Small intestine (tissue), 7 donors: Measurements from ENCODE around the gene GARNL3. TPM values are rescaled to one million over a fixed set of nuclear protein-coding genes. Genes with fewer than 3 reads are reported as not detected.

Experiments
- DNase-seq, 2 donors: peaks; one replicate each; pipeline versions ENCODE4 v3.0.0 to v3.0.0-alpha.2; 2013
- FAIRE-seq: peaks from 2 replicates; lab custom pipeline; 2012; peaks lifted over from hg19 to GRCh38; lab: Jason Lieb, UNC
- H3K27ac ChIP-seq, 3 donors: one replicate each; pipeline ENCODE4 v1.5.1; 2013; ENCODE audit warnings: low read length in 2 of 3, mild to moderate bottlenecking in 2 of 3, control low read depth in 1 of 3, inconsistent platforms in 1 of 3, low read depth in 1 of 3, moderate library complexity in 1 of 3
- H3K27me3 ChIP-seq, 3 donors: one replicate each; pipeline ENCODE4 v1.6.1; 2013; ENCODE audit warnings: low read length in 3 of 3, inconsistent platforms in 1 of 3; ENCODE audit not compliant: control insufficient read depth in 3 of 3, insufficient read depth in 3 of 3
- H3K36me3 ChIP-seq, 3 donors: one replicate each; pipeline ENCODE4 v1.6.1; 2013; ENCODE audit warnings: low read length in 3 of 3, inconsistent platforms in 1 of 3, low read depth in 1 of 3, mild to moderate bottlenecking in 1 of 3, moderate library complexity in 1 of 3; ENCODE audit not compliant: control insufficient read depth in 3 of 3, insufficient read depth in 2 of 3
- H3K4me1 ChIP-seq, 3 donors: one replicate each; pipeline ENCODE4 v1.6.1; 2013; ENCODE audit warnings: low read length in 2 of 3, inconsistent platforms in 1 of 3, low read depth in 1 of 3, mild to moderate bottlenecking in 1 of 3, moderate library complexity in 1 of 3; ENCODE audit not compliant: control insufficient read depth in 3 of 3, insufficient read depth in 2 of 3
- H3K4me3 ChIP-seq, 3 donors: one replicate each; pipeline ENCODE4 v1.5.1; 2013; ENCODE audit warnings: low read length in 3 of 3, control low read depth in 1 of 3, inconsistent platforms in 1 of 3, low read depth in 1 of 3, mild to moderate bottlenecking in 1 of 3, moderate library complexity in 1 of 3
- H3K9me3 ChIP-seq, 2 donors: one replicate each; pipeline ENCODE4 v1.6.1; 2013; ENCODE audit warnings: low read depth in 1 of 2, low read length in 1 of 2; ENCODE audit not compliant: control insufficient read depth in 2 of 2, insufficient read depth in 1 of 2
- WGBS, 3 donors: extraction: QIAGEN DNeasy Blood & Tissue Kit; methylation state at CpG; one replicate each; pipeline ENCODE4 v1.1.7; 2013; 5-methylcytosine and 5-hydroxymethylcytosine counted together
- polyA plus RNA-seq, 4 donors: library from polyadenylated mRNA; stranded (reverse) in 3 of 4; unstranded in 1 of 4; fragments of 200-250 nt in 3 of 4; fragments of 120-200 nt in 1 of 4; gene quantifications; one replicate each; pipeline versions ENCODE4 v1.2.1 to v1.2.3, GENCODE V29; 2013
- donor health status: healthy with polysubstance abuse.
- donor health status: control.
- donor health status: control.
- donor health status: Bipolar disorder and iron deficiency.
- donor health status: healthy.

The GARNL3 gene
- polyA plus RNA-seq, 4 donors = 1.6 to 11.3 (median 3.5) TPM

DNA sequence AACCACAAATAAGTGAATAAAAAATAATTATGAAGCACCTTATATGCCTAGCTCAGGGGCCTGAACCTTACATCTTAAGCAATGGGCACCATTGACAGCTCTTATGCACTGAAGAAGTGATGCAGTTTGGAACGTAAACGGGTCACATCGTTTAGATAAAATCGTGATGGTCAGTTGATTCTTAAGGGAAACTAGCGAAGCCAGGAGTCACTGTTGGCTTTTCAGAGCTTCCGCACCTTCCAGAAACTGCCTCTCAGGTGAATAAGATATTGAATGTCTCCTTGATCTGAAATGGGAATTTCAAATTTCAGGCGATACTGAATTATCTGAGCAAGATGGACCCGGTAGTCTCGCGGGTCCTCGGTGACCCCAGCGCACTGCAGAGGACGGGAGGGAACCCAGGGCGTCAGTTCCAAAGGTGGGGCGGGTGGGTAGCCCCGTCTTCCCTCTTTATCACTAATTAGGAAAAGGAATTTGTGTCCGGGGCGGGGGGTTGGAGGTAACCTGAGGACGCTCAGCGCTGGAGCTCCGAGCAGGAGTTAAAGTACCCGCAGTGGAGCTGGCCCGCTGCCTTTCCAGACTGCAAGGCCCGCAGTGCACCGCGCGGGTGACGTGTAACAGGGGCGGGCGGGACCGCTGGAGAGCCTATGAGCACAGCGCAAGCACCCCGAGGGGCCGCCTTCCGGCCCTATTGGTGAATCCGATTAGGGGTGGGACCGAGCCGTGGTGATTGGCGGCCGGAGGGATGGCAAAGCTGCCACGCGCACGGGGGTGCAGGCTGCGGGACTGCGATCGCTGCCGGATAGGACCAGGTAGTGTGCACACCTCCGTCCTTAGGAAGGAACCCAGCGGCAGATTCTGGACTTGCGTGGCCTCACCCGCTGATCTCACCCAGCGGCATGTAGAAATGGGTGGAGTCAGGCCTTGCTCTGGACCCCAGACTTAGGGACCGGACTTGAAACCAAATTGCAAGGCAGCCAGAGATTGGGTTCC lies 19.7 kb upstream of the GARNL3 start:
- H3K4me3 ChIP-seq = peak overlapping the region; percentile 52 to 70 (median 60)
- H3K4me1 ChIP-seq = peaks cover 0 to 6% (median 3%) of the 10 kb centered on the region in 3 donors
- no peaks in the 10 kb centered on the region for H3K9me3 ChIP-seq
- peak; percentile 97 for DNase-seq
- H3K27me3 ChIP-seq = no peaks in the 10 kb centered on the region
- WGBS, 3 donors = 3 to 8% (median 3%) methylated on average over 53 of the region's 53 CpGs
- peaks cover 0 to 3% (median 0%) of the 10 kb centered on the region in 3 donors for H3K36me3 ChIP-seq
- H3K27ac ChIP-seq = peak overlapping the region; percentile 17 to 68 (median 43)
- no peak for FAIRE-seq

DNA sequence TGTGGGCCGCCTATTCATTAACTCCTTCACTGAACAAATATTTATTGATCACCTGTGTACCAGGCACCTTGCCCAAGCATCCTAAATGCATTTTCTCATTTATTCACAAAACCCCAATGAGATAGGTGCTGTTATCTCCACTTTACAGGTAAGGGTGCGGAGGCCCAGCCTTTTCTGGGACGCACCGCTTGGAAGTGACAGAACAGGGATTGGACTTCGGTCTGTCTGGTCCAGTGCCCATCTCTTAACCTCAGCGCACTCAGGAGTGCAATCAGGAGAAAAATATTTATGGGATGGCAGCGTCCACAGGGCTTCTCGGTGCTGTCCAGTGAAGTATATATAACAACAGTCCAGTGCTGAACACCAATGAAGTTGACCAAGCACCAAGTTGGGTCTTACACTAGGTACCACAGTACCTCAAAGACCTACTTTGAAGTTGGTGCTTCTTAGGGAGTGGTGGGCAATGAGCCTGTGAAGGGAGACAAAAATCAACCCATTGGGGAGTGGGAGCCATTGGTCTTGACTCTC lies 18.9 kb upstream of the GARNL3 start:
- FAIRE-seq (no peak), DNase-seq (peak in 1 of 2 donors; percentile 67)
- H3K27ac ChIP-seq = peak overlapping the region in 2 of 3 donors; percentile 45 to 52
- 9 to 63% (median 38%) methylated on average over 8 of the region's 8 CpGs for WGBS, 3 donors
- peaks cover 0 to 6% (median 3%) of the 10 kb centered on the region in 3 donors for H3K4me1 ChIP-seq
- H3K36me3 ChIP-seq = no peaks in the 10 kb centered on the region
- H3K9me3 ChIP-seq = no peaks in the 10 kb centered on the region
- H3K27me3 ChIP-seq = no peaks in the 10 kb centered on the region
- H3K4me3 ChIP-seq = peak overlapping the region; percentile 52 to 70 (median 60)

DNA sequence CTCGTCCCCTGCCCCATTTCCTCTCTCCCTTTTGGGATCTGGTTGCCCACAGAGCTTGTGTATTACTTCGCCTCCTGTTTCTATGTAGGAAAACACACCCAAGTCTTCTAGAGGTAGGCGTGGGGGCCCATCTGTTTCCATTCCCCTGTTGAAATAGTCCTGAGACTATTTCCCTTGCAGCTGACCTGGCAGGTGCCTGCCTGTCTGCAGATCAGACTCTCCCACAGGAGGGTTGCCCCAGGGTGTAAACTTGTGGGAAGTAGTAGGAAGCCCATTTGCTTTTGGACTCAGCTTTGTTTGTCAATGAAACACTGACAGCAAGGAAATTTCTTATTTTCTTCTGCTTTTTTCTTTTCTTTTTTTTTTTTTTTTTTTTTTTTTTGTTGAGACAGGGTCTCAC lies 16.3 kb upstream of the GARNL3 start:
- H3K36me3 ChIP-seq = no peaks in the 10 kb centered on the region
- no peak overlapping the region for H3K27ac ChIP-seq
- H3K4me1 ChIP-seq = peaks cover 0 to 6% (median 3%) of the 10 kb centered on the region in 3 donors
- H3K27me3 ChIP-seq = no peaks in the 10 kb centered on the region
- H3K9me3 ChIP-seq = no peaks in the 10 kb centered on the region
- WGBS, 3 donors = 89 to 94% (median 90%) methylated on average over 3 of the region's 3 CpGs
- no peak for DNase-seq
- FAIRE-seq = no peak
- no peak overlapping the region for H3K4me3 ChIP-seq

DNA sequence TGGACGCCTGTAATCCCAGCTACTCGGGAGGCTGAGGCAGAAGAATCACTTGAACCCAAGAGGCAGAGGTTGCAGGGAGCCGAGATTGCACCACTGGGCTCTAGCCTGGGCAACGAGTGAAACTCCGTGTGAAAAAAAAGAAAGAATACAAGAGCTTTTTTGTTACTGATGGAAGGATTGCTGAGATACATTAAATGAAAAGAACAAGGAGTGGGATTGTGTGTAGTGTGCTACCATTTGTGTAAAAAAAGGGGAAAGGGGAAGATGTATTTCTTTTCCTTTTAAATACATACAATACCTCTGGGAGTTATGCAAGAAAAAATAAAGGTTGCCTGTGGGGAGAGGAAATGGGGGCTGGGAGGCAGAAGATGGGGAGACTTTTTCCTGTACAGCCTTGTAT lies 14.7 kb upstream of the GARNL3 start:
- Histone ChIP-seq H3K27me3 (no peaks in the 10 kb centered on the region), H3K36me3 (no peaks in the 10 kb centered on the region), H3K4me1 (peaks cover 0 to 6% (median 3%) of the 10 kb centered on the region in 3 donors), H3K27ac (no peak overlapping the region), H3K9me3 (no peaks in the 10 kb centered on the region), H3K4me3 (no peak overlapping the region)
- no peak for FAIRE-seq
- 88 to 95% (median 93%) methylated on average over 5 of the region's 5 CpGs for WGBS, 3 donors
- no peak for DNase-seq

GRCh38 chr9:127250896-127251391 lies 13.6 kb upstream of the GARNL3 start:
- DNase-seq = no peak
- Histone ChIP-seq H3K4me1 (peaks cover 0 to 1% (median 1%) of the 10 kb centered on the region in 3 donors), H3K9me3 (no peaks in the 10 kb centered on the region), H3K27me3 (no peaks in the 10 kb centered on the region), H3K27ac (no peak overlapping the region), H3K36me3 (no peaks in the 10 kb centered on the region), H3K4me3 (no peak overlapping the region)
- WGBS, 3 donors = 84 to 97% (median 86%) methylated on average over 3 of the region's 3 CpGs
- FAIRE-seq = no peak

- FAIRE-seq (no peak), DNase-seq (no peak)
- Histone ChIP-seq H3K9me3 (no peaks in the 10 kb centered on the region), H3K4me3 (no peak overlapping the region), H3K4me1 (no peaks in the 10 kb centered on the region), H3K27me3 (no peaks in the 10 kb centered on the region), H3K27ac (no peak overlapping the region), H3K36me3 (peaks cover 0 to 2% (median 0%) of the 10 kb centered on the region in 3 donors)
- 82 to 84% (median 82%) methylated on average over 4 of the region's 4 CpGs for WGBS, 3 donors
These were observed 11.9 kb upstream of the GARNL3 start for GRCh38 chr9:127252410-127253318.

GRCh38 chr9:127253446-127253845 lies 11.1 kb upstream of the GARNL3 start:
- no peaks in the 10 kb centered on the region for H3K27me3 ChIP-seq
- H3K9me3 ChIP-seq = no peaks in the 10 kb centered on the region
- DNase-seq (no peak), FAIRE-seq (no peak)
- H3K4me1 ChIP-seq = no peaks in the 10 kb centered on the region
- no peak overlapping the region for H3K27ac ChIP-seq
- 70 to 86% (median 76%) methylated on average over 2 of the region's 2 CpGs for WGBS, 3 donors
- no peak overlapping the region for H3K4me3 ChIP-seq
- peaks cover 0 to 2% (median 0%) of the 10 kb centered on the region in 3 donors for H3K36me3 ChIP-seq

DNA sequence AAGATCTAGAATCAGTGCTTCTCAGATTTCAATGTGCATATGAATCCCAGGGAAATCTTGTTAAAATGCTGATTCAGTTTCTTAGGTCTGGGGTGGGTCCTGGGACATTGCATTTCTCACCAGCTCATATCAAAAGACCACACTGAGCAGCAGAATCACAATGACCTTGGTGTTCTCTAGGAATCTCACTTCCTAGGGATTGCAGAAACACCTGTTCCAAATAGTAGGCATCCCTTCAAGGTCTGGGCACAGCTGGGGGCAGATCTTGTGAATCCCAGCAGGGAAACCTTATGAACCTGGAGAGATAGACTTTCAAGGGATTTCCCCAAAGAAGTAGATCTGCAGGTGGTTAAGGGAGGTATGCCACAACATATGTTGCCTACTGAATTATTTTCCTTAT lies 8.9 kb upstream of the GARNL3 start:
- Histone ChIP-seq H3K27ac (no peak overlapping the region), H3K9me3 (no peaks in the 10 kb centered on the region), H3K4me1 (no peaks in the 10 kb centered on the region), H3K36me3 (peaks cover 0 to 2% (median 0%) of the 10 kb centered on the region in 3 donors), H3K4me3 (no peak overlapping the region), H3K27me3 (no peaks in the 10 kb centered on the region)
- no peak for DNase-seq
- no peak for FAIRE-seq
